ENCODE data around the gene DLGAP1. TPM values are rescaled to one million over a fixed set of nuclear protein-coding genes. Genes with fewer than 3 reads are reported as not detected.

DLGAP1 gene
- total and polyA plus RNA-seq, 2 of the 13 experiments (the other 11 are each of a cell fraction or from before 2014, with no cell fraction given), result 0.01 TPM; not detected in 1

- no peak for TF ChIP-seq FUBP1 (CRISPR knock-in tag; IDR thresholded peaks at IDR 0.05; ENCODE audit: borderline replicate concordance)
- peak; percentile 71 for TF ChIP-seq ZNF639 (CRISPR knock-in tag; conservative IDR thresholded peaks at IDR 0.05)
- no peak for TF ChIP-seq XRCC5 (optimal IDR thresholded peaks at IDR 0.05; ENCODE audit: low read length)
- peak; percentile 36; the same call in 1 of the 2 replicates for TF ChIP-seq RELA (CRISPR knock-in tag; IDR thresholded peaks at IDR 0.05)
- TF ChIP-seq GATAD1 (CRISPR knock-in tag; IDR thresholded peaks at IDR 0.05), result peak; percentile 55; the same call in 1 of the 2 replicates
These were observed 859.5 kb downstream of the DLGAP1 start (continued) for GRCh38 chr18:3595369-3596273.

- 0% methylated on average over 8 of the region's 8 CpGs for WGBS (ENCODE audit: low lambda C conversion rate)
- no peaks in the 10 kb centered on the region for H4K20me1 ChIP-seq (ENCODE audit: insufficient read depth, low read length)
- no peak for TF ChIP-seq CREB1 (IDR thresholded peaks at IDR 0.05)
- TF ChIP-seq CREB1 (CRISPR knock-in tag; IDR thresholded peaks at IDR 0.05), result 0 out of 2 replicates have a peak, but pooled peaks have one; percentile 1
- peak; percentile 58 for TF ChIP-seq MED1 (CRISPR knock-in tag; IDR thresholded peaks at IDR 0.05)
- 0 out of 2 replicates have a peak, but pooled peaks have one; percentile 13 for TF ChIP-seq SMC3 (IDR thresholded peaks at IDR 0.05; ENCODE audit: low read length)
- TF ChIP-seq ZMYM2 (CRISPR knock-in tag; IDR thresholded peaks at IDR 0.05), result 0 out of 2 replicates have a peak, but pooled peaks have one; percentile 16
- 0 out of 2 replicates have a peak, but pooled peaks have one; percentile 43 for TF ChIP-seq ZFP36L1 (CRISPR knock-in tag; IDR thresholded peaks at IDR 0.05)
- TF ChIP-seq ZBTB26 (CRISPR knock-in tag; IDR thresholded peaks at IDR 0.05; ENCODE audit: borderline replicate concordance), result no peak
- TF ChIP-seq PITX1 (CRISPR knock-in tag; IDR thresholded peaks at IDR 0.05), result 0 out of 2 replicates have a peak, but pooled peaks have one; percentile 6
- no peak for TF ChIP-seq ZNF781 (CRISPR knock-in tag; IDR thresholded peaks at IDR 0.05; ENCODE audit: borderline replicate concordance, not compliant biosample characterization)
- peak; percentile 20 for TF ChIP-seq RBFOX2 (IDR thresholded peaks at IDR 0.05; ENCODE audit: low read depth, low read length)
- TF ChIP-seq ZNF580 (CRISPR knock-in tag; IDR thresholded peaks at IDR 0.05; ENCODE audit: borderline replicate concordance, low read depth), result 0 out of 2 replicates have a peak, but pooled peaks have one; percentile 12
These were observed 860.2 kb downstream of the DLGAP1 start for GRCh38 chr18:3594760-3595368.

More at GRCh38 chr18:3594760-3595368, 860.2 kb downstream of the DLGAP1 start:
- H2AFZ ChIP-seq (ENCODE audit: low read length), result no peak overlapping the region
- DNase-seq (ENCODE audit: low spot score) (peak; percentile 30), ATAC-seq (peak; percentile 10; the same call in 1 of the 3 replicates), FAIRE-seq (no peak)
- peak overlapping the region; percentile 95 for H3K4me2 ChIP-seq (ENCODE audit: low read depth, low read length)
- H3K27ac ChIP-seq (ENCODE audit: extremely low read length, insufficient read depth, low read length), result peak overlapping the region; percentile 96
- intact Hi-C loops (cut with micrococcal nuclease; ENCODE audit: unreplicated experiment) (loop anchor here (1.0 to 2.0 kb wide), 4 partner anchors 8 to 314 kb away; no protein-coding TSS in a partner anchor), in situ Hi-C loops (cut with HindIII; ENCODE audit: extremely low pct_ligation_motif_present, low pct_unique_long_range_greater_than_20kb) (loop anchor here (5.0 kb wide), 3 partner anchors 72 to 313 kb away; partner anchors contain the start of gene TGIF1)
- H3K27me3 ChIP-seq (ENCODE audit: control insufficient read depth in 1 of 2, insufficient read depth in 2 of 2, low read length in 2 of 2), result no peaks in the 10 kb centered on the region; a peak in 1 of 5 replicates
- peaks cover 78% of the 10 kb centered on the region for H3K4me1 ChIP-seq (ENCODE audit: insufficient read depth, low read length)
- H3K79me2 ChIP-seq (ENCODE audit: insufficient read depth, low read length), result peaks cover 33% of the 10 kb centered on the region
- H3K4me3 ChIP-seq (replicated peaks in 1 of 3; ENCODE audit: insufficient read depth in 1 of 3, low read depth in 2 of 3, low read length in 3 of 3), result peak overlapping the region; percentile 73 to 94 (median 78)
- H3K36me3 ChIP-seq (replicated peaks in 1 of 2; ENCODE audit: control insufficient read depth in 1 of 2, insufficient read depth in 2 of 2, low read length in 2 of 2), result peaks cover 0 to 6% of the 10 kb centered on the region in 2 experiments; a peak in 2 of 5 replicates
- ChIA-PET CTCF (ENCODE audit: low intra/inter-chr PET ratio, low total read pairs) (interaction anchor here (0.7 to 3.7 kb wide), 3 partner anchors 9 to 71 kb away, joined by 3 to 20 read pairs (median 5); no protein-coding TSS in a partner anchor), POLR2A (interaction anchor here (0.7 to 11.2 kb wide), 17 partner anchors 8 to 1643 kb away, joined by 3 to 271 read pairs (median 25); partner anchors contain the start of gene TGIF1)
- H3K9me3 ChIP-seq (ENCODE audit: low read length), result no peaks in the 10 kb centered on the region
- peak overlapping the region; percentile 96 for H3K9ac ChIP-seq (ENCODE audit: insufficient read depth, low read depth, low read length)
- TSS peak; percentile 71 for BruUV-seq (replicated peaks)

Data from HepG2 (cell line).